BE2C (cell line): Measurements from ENCODE around the gene SSTR5.

Experiments used
- DNase-seq: peaks from one replicate; pipeline ENCODE4 v3.0.0-alpha.2; 2020
- H3K27me3 ChIP-seq: fragments of 250-450 bp; sonication (Bioruptor Pico); 2 replicates; pipeline ENCODE4 v1.5.1; 2020; ENCODE audit warnings: mild to moderate bottlenecking
- H3K36me3 ChIP-seq: fragments of 250-450 bp; sonication (Bioruptor Pico); 2 replicates; pipeline ENCODE4 v1.5.1; 2020; ENCODE audit warnings: mild to moderate bottlenecking
- H3K4me1 ChIP-seq: fragments of 250-450 bp; sonication (Bioruptor Pico); 2 replicates; pipeline ENCODE4 v1.5.1; 2020
- H3K4me3 ChIP-seq: 2 replicates; pipeline ENCODE4 v1.5.1; 2011; ENCODE audit warnings: low read depth, low read length
- H3K9me3 ChIP-seq: fragments of 250-450 bp; sonication (Bioruptor Pico); 2 replicates; pipeline ENCODE4 v1.5.1; 2020
- CTCF ChIP-seq: IDR thresholded peaks from 2 replicates; pipeline ENCODE4 v1.5.1; 2012; ENCODE audit warnings: mild to moderate bottlenecking, low read depth, low read length

The SSTR5 gene

GRCh38 chr16:1119766-1120576 lies 47.4 kb downstream of the SSTR5 start:
- no peaks in the 10 kb centered on the region for H3K9me3 ChIP-seq
- H3K4me1 ChIP-seq: peaks cover 1% of the 10 kb centered on the region
- no peaks in the 10 kb centered on the region for H3K27me3 ChIP-seq
- DNase-seq: no peak
- TF ChIP-seq CTCF: no peak
- no peaks in the 10 kb centered on the region for H3K36me3 ChIP-seq
- H3K4me3 ChIP-seq: no peak overlapping the region

- DNase-seq: no peak
- TF ChIP-seq CTCF: no peak
- no peaks in the 10 kb centered on the region for H3K36me3 ChIP-seq
- H3K9me3 ChIP-seq: no peaks in the 10 kb centered on the region
- peaks cover 4% of the 10 kb centered on the region for H3K4me1 ChIP-seq
- H3K4me3 ChIP-seq: no peak overlapping the region
- H3K27me3 ChIP-seq: no peaks in the 10 kb centered on the region
Observed at GRCh38 chr16:1120577-1120941, 48.0 kb downstream of the SSTR5 start.

- no peak for DNase-seq
- no peaks in the 10 kb centered on the region for H3K36me3 ChIP-seq
- no peaks in the 10 kb centered on the region for H3K27me3 ChIP-seq
- H3K9me3 ChIP-seq: no peaks in the 10 kb centered on the region
- no peak overlapping the region for H3K4me3 ChIP-seq
- peaks cover 9% of the 10 kb centered on the region for H3K4me1 ChIP-seq
- no peak for TF ChIP-seq CTCF
Observed at GRCh38 chr16:1121009-1121408, 48.5 kb downstream of the SSTR5 start.

- DNase-seq: no peak
- Histone ChIP-seq H3K4me3 (no peak overlapping the region), H3K36me3 (no peaks in the 10 kb centered on the region), H3K9me3 (no peaks in the 10 kb centered on the region), H3K27me3 (no peaks in the 10 kb centered on the region), H3K4me1 (peaks cover 10% of the 10 kb centered on the region)
- TF ChIP-seq CTCF: no peak
Observed at GRCh38 chr16:1121601-1122397, 49.3 kb downstream of the SSTR5 start.

- Histone ChIP-seq H3K4me1 (peaks cover 10% of the 10 kb centered on the region), H3K4me3 (no peak overlapping the region), H3K36me3 (no peaks in the 10 kb centered on the region), H3K27me3 (no peaks in the 10 kb centered on the region), H3K9me3 (no peaks in the 10 kb centered on the region)
- no peak for DNase-seq
- TF ChIP-seq CTCF: no peak
Observed at GRCh38 chr16:1122398-1122765, 49.8 kb downstream of the SSTR5 start.
